Stimulated activated CD4-positive, alpha-beta T cell treated with anti-CD3 and anti-CD28 coated beads, Interleukin-4, amount 100 ng/mL, for 1 hour (primary cell): ENCODE measurements around the gene GSTO1.

Source experiments
- DNase-seq: peaks from one replicate; pipeline ENCODE4 v3.0.0-alpha.2; 2020

Gene GSTO1

DNA sequence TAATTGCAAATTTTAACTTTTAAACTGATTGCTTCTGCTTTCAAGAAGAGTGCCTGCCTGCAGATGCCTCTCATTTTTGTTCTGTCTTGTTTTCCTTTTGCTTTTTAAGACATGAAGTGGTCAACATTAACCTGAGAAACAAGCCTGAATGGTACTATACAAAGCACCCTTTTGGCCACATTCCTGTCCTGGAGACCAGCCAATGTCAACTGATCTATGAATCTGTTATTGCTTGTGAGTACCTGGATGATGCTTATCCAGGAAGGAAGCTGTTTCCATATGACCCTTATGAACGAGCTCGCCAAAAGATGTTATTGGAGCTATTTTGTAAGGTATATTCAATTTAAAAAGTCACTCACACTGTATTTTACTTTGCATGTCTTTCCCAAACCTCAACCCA lies 23.1 kb downstream of the GSTO1 start:
- DNase-seq: no peak

- no peak for DNase-seq
Measured at GRCh38 chr10:104279550-104280259, 25.0 kb downstream of the GSTO1 start.

GRCh38 chr10:104281694-104282093 lies 27.0 kb downstream of the GSTO1 start:
- no peak for DNase-seq

DNA sequence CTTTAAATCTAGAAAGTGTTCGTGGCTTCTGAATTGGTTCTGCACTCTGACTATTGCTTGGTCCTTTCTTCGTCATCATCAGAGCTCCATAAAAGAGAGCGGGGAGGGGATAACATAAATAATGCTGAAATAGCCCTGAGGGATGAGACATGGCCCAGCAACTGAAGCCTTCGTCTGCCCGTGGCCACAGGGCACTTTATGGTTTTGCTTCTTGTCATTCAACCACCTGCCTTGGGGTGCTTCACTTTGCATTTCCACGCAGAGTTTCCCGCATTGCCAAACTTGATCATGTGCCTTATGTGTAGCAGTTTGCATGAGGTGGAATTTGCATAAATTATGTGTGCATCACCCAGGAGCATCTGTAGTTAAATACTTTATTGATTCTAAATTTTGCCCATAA lies 30.2 kb downstream of the GSTO1 start:
- no peak for DNase-seq

GRCh38 chr10:104286939-104287338 lies 32.2 kb downstream of the GSTO1 start:
- no peak for DNase-seq

- DNase-seq: no peak
Measured at GRCh38 chr10:104288355-104288754, 33.7 kb downstream of the GSTO1 start.

GRCh38 chr10:104291439-104291951 lies 36.8 kb downstream of the GSTO1 start:
- DNase-seq: peak; percentile 90

GRCh38 chr10:104293011-104293410 lies 38.3 kb downstream of the GSTO1 start:
- no peak for DNase-seq

DNA sequence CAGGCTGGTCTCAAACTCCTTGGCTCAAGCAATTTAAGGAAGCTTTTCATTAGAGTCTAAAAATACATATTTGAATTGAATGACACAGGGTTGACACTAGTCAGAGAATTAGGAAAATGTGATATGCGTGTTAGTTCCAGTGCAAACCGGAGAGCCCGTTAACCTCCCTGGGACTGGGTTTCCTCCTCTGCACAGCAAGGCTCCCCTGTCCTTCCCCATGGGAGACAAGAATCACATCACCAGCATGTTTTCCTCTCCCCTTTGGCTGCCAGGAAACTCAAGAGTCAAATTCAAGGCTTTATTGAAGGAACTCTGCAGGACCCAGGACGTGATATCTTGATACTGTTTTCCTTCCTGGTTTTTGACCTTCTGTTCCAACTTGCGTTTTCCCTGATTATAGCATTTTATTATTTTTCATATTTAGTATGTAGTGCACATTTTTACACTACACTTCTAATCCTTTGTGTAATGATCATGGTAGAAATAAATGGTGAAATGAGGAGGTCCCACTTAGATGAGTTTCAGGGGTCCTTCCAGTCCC lies 39.2 kb downstream of the GSTO1 start:
- no peak for DNase-seq

GRCh38 chr10:104296687-104297436 lies 42.2 kb downstream of the GSTO1 start:
- no peak for DNase-seq

DNA sequence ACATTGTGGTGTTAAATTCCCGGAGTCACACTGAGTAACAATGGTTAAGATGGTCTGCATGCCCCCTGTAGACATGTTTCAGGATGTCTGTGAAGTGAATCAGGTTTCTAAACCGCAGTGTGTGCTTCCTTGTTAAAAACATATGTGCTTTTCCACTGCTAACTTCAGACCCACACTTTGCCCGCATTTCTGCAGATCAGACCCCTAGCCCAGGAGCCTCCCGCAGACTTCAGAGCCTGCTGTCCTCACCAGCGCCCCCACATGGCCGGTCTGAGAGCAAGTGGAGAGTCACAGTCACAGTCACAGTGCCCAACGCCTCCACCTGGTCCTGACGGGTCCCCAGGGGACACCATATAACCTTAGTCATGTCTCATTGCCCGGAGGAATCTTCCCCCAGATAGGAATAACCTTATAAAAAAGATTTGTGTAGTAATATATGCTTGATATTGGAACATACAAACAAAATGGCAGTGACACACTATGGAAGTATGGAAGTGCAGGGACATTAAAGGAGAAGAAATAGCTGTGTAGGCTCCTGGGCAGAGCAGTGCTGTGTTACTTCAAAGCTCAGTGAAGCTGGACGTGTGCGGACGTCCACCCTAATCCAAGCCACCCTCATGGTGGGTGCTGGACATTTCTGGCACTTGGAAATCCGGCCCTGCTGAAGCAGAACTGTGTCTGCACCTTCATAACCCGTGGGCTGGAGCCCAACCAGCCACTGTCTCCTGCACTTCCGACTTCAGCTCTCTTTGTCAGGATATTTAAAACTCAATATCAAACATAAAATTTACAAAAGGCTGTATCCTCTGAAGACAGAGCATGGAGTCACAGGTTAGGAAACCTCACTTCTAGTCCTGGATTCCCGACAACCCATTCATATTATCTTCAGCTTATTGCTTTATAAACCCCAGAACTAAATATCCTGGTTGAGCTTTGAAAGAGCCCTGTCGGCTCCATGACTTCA lies 43.3 kb downstream of the GSTO1 start:
- DNase-seq: peak; percentile 44

DNA sequence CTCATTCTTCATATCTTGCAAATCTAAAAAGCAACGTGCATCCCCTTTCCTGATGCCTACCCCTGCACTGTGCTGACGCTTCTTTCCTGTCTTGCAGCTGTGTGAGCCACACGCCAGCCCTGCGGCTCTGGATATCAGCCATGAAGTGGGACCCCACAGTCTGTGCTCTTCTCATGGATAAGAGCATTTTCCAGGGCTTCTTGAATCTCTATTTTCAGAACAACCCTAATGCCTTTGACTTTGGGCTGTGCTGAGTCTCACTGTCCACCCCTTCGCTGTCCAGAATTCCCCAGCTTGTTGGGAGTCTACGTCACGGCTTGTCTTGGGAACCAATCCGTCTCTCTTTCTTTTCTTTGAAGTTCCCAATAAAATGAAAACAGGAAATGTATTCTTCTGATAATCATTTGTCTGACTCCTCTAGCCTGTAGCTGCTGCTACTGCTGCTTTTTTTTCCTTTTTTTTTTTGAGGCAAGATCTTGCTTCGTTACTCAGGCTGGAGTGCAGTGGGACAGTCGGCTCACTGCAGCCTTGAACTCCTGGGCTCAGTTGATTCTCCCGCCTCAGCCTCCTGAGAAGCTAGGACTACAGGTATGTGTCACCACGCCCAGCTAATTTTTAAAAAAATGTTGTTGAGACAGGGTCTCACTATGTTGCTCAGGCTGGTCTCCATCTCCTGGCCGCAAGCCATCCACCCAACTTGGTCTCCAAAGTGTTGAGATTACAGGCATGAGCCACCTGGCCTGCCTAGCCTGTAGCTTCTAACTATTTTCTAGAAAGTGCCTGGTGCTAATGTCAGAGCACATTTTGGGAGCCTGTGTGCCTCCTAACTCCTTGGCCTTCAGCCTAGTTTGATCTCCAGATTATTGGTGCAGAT lies 44.6 kb downstream of the GSTO1 start:
- DNase-seq: no peak

GRCh38 chr10:104300002-104300735 lies 45.5 kb downstream of the GSTO1 start:
- DNase-seq: no peak

DNA sequence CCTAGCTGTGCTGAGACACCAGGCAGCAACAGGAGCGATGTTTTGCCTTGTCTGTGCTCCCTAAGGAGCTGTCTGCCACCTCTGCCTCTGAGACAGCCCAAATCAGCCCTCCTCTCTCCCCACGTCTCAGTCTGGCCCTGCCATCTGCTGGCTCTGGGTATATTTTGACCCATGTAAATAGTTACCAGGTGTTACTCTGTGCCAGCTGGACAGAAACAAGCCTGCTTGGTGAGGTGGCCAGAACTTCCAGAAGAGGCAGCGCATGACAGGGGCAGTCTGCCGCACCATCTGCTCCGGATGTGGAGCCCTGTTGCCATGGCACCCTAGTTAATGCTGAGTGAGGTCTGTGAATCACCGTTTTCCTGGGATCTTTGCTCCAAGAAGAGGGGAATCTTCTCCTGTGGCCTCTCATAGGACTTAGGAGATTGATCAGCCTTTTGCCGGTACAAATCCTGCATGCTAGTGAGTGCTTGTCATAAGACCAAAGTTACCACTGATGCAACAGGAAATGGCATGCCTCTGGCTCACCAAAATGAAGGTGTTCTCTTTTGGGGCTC lies 46.1 kb downstream of the GSTO1 start:
- DNase-seq: no peak

DNA sequence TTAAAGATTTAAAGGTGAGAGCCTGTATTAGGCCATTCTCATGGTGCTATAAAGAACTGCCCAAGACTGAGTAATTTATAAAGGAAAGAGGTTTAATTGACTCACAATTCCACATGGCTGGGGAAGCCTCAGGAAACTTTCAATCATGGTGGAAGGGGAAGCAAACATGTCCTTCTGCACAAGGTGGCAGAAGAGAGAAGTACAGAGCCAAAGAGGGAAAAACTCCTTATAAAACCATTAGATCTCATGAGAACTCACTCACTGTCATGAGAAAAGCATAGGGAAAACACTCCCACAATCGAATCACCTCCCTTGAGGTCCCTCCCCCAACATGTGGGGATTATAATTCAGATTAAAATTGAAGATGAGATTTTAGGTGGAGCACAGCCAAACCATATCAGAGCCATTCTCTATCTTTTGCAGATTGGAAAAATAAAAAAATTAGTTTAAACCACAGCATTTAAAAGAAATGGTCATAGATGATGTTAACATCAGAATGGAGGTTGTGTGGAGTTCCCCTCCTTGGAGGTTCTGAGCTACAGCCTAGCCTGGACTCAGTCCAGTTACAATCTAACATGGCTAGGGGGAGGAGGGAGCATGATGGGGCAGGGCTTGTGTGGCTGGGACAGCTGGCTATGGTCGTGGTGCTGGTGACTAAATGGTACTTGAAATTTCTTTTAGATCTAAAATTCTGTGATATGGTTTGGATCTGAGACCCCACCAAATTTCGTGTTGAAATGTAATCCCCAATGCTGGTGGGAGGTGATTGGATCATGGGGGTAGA lies 47.4 kb downstream of the GSTO1 start:
- DNase-seq: no peak

DNA sequence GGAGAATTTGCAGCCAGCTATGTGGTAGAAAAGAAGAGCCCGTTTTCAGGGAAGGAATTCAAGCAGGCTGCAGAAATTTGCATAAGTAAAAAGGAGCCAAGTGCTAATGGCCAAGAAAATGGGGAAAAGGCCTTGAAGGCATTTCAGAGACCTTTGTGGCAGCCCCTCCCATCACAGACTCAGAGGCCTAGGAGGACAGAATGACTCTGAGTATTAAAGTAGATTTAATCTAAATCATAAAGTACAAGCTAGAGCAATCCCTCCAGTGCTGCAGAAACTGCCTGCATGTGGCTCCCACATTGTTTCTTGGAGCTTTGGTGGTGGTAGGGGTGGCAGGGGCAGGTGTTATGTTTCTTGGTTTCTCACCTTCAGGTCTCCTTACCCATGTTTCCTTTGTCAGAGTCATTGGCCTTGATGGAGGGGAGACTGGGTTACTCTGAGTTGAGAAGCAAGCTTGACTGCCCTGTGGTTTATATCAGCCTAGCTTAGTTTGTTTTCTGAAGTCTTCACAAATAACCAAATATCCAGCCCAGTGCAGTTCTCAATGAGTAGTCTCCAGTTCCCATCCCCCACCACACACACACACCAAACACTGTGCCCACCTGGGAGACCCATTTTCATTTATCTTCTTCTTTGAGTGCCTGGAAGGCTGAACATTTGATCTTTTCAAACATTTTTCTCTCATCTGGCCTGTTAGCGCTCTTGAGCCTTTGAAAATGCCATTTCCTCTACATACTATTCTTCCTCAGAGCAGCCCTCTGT lies 49.1 kb downstream of the GSTO1 start:
- DNase-seq: no peak

DNA sequence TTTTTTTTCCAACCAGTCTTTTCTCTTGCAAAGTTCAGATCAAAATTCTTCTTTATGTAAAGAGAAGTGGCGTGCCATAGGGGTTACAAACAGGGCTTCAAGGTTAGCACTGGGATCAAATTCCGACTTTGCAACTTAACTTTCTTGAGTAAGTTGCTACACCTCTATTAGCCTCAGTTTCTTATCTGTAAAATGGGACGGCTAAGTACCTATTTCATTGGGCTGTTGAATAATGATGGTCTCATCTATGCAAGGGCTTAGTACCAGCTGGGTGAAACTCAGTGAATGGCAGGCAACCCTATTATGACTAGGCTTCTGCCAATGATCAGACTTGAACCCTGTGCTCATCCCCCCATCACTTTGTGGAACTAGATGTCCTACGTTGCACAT lies 49.7 kb downstream of the GSTO1 start:
- no peak for DNase-seq

- DNase-seq: no peak
Measured at GRCh38 chr10:104304927-104305326, 50.2 kb downstream of the GSTO1 start.

DNA sequence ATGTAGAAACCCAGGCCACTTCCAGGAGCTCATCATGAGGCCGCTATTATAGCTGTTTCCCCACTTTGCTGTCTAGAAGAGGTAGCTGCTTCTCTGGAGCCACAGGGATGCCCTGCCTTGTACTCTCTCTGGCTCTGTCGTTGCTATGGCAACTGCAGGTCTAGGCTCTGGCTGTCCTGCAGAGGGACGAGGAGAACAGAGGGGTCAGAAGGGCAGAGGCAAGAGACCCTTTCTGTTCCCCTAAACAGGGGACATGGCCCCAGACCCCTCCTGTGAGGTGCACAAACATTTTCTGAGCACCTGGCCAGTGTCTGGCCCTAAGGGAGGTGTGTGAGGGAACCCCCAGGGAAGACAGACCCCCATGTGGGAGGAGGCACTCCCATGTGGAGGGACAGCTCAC lies 52.2 kb downstream of the GSTO1 start:
- no peak for DNase-seq
